HUDEP-2 (cell line): ENCODE data around the gene SPG7.
"Not testable (repeated sequence)": the region's sequence is repeated elsewhere in the genome, so short reads cannot be mapped to it uniquely, and the experiment has no call there.

Experiments
- DNase-seq, 76 experiments: peaks; one replicate each; lab custom pipeline; 2025; ENCODE audit not compliant: unreplicated experiment in 76 of 76; lab: John Stamatoyannopoulos, UW

SPG7 gene

GRCh38 chr16:89507834-89508590 is at the start of gene SPG7:
TSS of gene SPG7 (plus strand) at chr16:89508403. CDS start at chr16:89508418, 15 bp downstream.
- DNase-seq = peak in 72 of 76 experiments; percentile 17 to 90 (median 73)

- no peak for DNase-seq
These were observed 49.7 kb upstream of the SPG7 start for GRCh38 chr16:89458551-89458950.

- DNase-seq = no peak
These were observed 49.2 kb upstream of the SPG7 start for GRCh38 chr16:89458967-89459366.

- DNase-seq = no peak
These were observed 47.6 kb upstream of the SPG7 start for GRCh38 chr16:89460556-89460955.

GRCh38 chr16:89461890-89462289 is 46.3 kb upstream of the SPG7 start:
- not testable (repeated sequence) for DNase-seq

- not testable (repeated sequence) for DNase-seq
These were observed 45.6 kb upstream of the SPG7 start for GRCh38 chr16:89462639-89463038.

- not testable (repeated sequence) for DNase-seq
These were observed 44.9 kb upstream of the SPG7 start for GRCh38 chr16:89463312-89463711.

- no peak for DNase-seq
These were observed 41.3 kb upstream of the SPG7 start for GRCh38 chr16:89466920-89467319.

GRCh38 chr16:89467382-89467781 is 40.8 kb upstream of the SPG7 start:
- DNase-seq = no peak

- no peak for DNase-seq
These were observed 35.5 kb upstream of the SPG7 start for GRCh38 chr16:89472711-89473075.

- DNase-seq = no peak
These were observed 35.0 kb upstream of the SPG7 start for GRCh38 chr16:89473136-89473712.

GRCh38 chr16:89473791-89474414 is 34.3 kb upstream of the SPG7 start:
- DNase-seq = peak in 3 of 76 experiments; percentile 5 to 24 (median 7)

- no peak for DNase-seq
These were observed 33.1 kb upstream of the SPG7 start for GRCh38 chr16:89475144-89475543.

GRCh38 chr16:89476379-89476778 is 31.8 kb upstream of the SPG7 start:
- no peak for DNase-seq

GRCh38 chr16:89476811-89477261 is 31.4 kb upstream of the SPG7 start:
- no peak for DNase-seq

GRCh38 chr16:89478576-89479221 is 29.5 kb upstream of the SPG7 start:
- DNase-seq = no peak

- DNase-seq = no peak
These were observed 26.7 kb upstream of the SPG7 start for GRCh38 chr16:89481356-89481955.

GRCh38 chr16:89482150-89482816 is 25.9 kb upstream of the SPG7 start:
- no peak for DNase-seq

GRCh38 chr16:89482817-89483205 is 25.4 kb upstream of the SPG7 start:
- DNase-seq = no peak

- no peak for DNase-seq
These were observed 24.1 kb upstream of the SPG7 start for GRCh38 chr16:89484041-89484501.
